NB4 (cell line): Measurements from ENCODE around the gene PLXDC1.

Experiments used
- TF ChIP-seq, protein P1 (sequence below): IDR thresholded peaks from one replicate; pipeline ENCODE4 v1.5.1; 2012; ENCODE audit warnings: low read depth, low read length
- TF ChIP-seq, protein P2 (sequence below): IDR thresholded peaks from 2 replicates; pipeline ENCODE4 v1.6.1; 2011; ENCODE audit warnings: low read depth, low read length

DNA sequence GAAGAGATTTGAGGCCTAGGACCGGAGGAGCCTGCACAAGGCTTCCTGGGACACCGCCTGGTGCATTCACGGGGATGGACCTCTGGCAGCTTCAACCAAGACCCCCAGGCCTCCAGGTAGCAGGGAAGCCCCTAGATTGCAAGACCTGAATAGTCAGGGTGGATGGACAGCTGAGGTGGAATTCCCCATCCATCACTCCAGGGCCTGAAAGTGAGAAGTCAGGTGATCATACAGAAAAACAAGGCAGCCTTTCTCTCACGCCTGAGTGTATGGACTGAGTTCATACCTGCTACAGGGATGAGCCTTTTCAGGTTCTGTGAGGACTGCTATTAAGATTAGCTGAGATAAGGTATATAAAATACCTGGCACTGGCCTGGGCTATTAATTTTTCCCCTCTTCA, 74.2 kb downstream of the PLXDC1 start:
- TF ChIP-seq, protein P1, sequence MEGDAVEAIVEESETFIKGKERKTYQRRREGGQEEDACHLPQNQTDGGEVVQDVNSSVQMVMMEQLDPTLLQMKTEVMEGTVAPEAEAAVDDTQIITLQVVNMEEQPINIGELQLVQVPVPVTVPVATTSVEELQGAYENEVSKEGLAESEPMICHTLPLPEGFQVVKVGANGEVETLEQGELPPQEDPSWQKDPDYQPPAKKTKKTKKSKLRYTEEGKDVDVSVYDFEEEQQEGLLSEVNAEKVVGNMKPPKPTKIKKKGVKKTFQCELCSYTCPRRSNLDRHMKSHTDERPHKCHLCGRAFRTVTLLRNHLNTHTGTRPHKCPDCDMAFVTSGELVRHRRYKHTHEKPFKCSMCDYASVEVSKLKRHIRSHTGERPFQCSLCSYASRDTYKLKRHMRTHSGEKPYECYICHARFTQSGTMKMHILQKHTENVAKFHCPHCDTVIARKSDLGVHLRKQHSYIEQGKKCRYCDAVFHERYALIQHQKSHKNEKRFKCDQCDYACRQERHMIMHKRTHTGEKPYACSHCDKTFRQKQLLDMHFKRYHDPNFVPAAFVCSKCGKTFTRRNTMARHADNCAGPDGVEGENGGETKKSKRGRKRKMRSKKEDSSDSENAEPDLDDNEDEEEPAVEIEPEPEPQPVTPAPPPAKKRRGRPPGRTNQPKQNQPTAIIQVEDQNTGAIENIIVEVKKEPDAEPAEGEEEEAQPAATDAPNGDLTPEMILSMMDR, result no peak
- TF ChIP-seq, protein P2, sequence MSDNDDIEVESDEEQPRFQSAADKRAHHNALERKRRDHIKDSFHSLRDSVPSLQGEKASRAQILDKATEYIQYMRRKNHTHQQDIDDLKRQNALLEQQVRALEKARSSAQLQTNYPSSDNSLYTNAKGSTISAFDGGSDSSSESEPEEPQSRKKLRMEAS, result no peak
